Thyroid gland (tissue), 4 donors: ENCODE data around the gene MIA2.

Experiments
- POLR2A ChIP-seq, 2 donors: fragments of 450-650 bp; IDR thresholded peaks; one replicate each; pipeline ENCODE4 v1.6.1; 2017; ENCODE audit warnings: antibody characterized with exemption in 2 of 2, mild to moderate bottlenecking in 2 of 2, moderate library complexity in 1 of 2
- TF ChIP-seq, protein P1 (sequence below), 6 experiments: fragments of 200-600 bp in 3 of 6; fragments of 450-650 bp in 3 of 6; sonication (generic) in 3 of 6; IDR thresholded peaks; one replicate each; pipeline ENCODE4 v1.5.1; 2016 to 2019; ENCODE audit warnings: antibody characterized with exemption in 6 of 6, mild to moderate bottlenecking in 2 of 6, inconsistent platforms in 1 of 6, moderate library complexity in 1 of 6

DNA sequence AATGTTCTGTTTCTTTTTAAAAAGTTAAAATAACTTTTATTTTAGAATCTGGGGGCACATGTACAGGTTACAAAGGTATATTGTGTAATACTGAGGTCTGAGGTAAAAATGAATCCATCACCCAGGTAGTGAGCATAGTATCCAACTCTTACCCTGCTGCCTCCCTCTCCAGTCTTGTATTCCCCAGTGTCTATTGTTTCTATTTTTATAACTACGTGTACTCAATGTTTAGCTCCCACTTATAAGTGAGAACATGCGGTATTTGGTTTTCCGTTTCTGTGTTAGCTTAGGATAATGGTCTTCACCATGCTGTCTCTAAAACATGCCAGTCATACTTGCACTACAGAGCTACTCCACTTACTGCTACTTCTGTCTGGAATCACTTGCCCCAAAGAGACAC is 190.1 kb downstream of the MIA2 start:
- TF ChIP-seq, protein P1, sequence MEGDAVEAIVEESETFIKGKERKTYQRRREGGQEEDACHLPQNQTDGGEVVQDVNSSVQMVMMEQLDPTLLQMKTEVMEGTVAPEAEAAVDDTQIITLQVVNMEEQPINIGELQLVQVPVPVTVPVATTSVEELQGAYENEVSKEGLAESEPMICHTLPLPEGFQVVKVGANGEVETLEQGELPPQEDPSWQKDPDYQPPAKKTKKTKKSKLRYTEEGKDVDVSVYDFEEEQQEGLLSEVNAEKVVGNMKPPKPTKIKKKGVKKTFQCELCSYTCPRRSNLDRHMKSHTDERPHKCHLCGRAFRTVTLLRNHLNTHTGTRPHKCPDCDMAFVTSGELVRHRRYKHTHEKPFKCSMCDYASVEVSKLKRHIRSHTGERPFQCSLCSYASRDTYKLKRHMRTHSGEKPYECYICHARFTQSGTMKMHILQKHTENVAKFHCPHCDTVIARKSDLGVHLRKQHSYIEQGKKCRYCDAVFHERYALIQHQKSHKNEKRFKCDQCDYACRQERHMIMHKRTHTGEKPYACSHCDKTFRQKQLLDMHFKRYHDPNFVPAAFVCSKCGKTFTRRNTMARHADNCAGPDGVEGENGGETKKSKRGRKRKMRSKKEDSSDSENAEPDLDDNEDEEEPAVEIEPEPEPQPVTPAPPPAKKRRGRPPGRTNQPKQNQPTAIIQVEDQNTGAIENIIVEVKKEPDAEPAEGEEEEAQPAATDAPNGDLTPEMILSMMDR (IDR thresholded peaks at IDR 0.05), result no peak
- no peak for TF ChIP-seq POLR2A (IDR thresholded peaks at IDR 0.05)
